ENCODE data around the gene CAPZB.

GRCh38 chr1:19483691-19484090 is 1.6 kb downstream of the CAPZB start:
- TF ChIP-seq CTCF (IDR thresholded peaks at IDR 0.05) (no peak), POLR2A (IDR thresholded peaks at IDR 0.05) (no peak)

Measured in transverse colon (tissue), 3 donors.